Astrocyte of the hippocampus (primary cell): Measurements from ENCODE around the gene BOC.

Source experiments
- DNase-seq: peaks from one replicate; pipeline ENCODE4 v3.0.0; 2011; ENCODE audit warnings: low read depth, low spot score

Gene BOC

GRCh38 chr3:113223475-113224281 is 12.3 kb downstream of the BOC start:
- no peak for DNase-seq

GRCh38 chr3:113225286-113225685 is 13.9 kb downstream of the BOC start:
- no peak for DNase-seq

- no peak for DNase-seq
Observed at GRCh38 chr3:113226491-113226890, 15.1 kb downstream of the BOC start.

DNA sequence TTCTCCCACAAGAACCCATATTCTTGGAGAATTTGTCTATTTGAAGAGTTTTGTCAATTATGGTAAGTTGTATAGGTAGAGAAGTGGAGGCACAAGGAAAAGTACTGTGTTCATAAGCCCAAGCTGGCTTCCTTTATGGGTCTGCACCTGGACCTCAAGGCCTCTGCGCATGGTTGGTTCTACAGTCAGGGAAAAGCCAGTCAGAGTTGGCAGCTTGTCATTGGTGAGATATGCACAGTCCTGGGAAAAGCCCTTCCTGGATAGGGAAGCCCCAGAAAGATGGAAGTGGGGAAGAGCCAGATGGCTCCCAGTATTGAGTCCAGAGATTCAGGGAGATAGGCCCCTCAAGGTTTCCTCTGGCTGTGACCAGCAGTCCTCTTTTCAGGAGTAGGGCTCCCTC is 15.8 kb downstream of the BOC start:
- DNase-seq = no peak

GRCh38 chr3:113228498-113229286 is 17.3 kb downstream of the BOC start:
- no peak for DNase-seq

- DNase-seq = peak; percentile 57
Observed at GRCh38 chr3:113231391-113231790, 20.0 kb downstream of the BOC start.

- peak; percentile 90 for DNase-seq
Observed at GRCh38 chr3:113231827-113232253, 20.5 kb downstream of the BOC start.

GRCh38 chr3:113232342-113232741 is 21.0 kb downstream of the BOC start:
- DNase-seq = peak; percentile 24

DNA sequence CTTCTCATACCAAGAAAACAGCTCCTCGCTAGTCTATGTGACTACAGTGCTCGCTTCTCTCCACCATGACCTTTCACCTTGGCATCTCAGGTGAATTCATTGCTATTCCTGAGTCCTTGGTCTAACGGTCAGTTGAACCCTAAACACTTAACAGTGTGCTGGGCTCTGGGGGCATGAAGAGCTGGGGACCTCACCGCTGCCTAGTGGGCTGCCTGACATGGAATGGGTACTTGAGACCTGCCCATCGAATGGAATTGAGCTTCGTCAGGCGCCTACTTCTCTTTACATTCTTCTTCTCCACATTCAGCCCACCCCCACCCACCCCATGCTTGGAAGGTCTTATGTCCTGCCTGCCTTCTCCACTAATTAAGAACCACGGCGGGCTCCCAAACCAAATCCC is 22.1 kb downstream of the BOC start:
- DNase-seq = no peak

- no peak for DNase-seq
Observed at GRCh38 chr3:113234028-113234427, 22.7 kb downstream of the BOC start.

DNA sequence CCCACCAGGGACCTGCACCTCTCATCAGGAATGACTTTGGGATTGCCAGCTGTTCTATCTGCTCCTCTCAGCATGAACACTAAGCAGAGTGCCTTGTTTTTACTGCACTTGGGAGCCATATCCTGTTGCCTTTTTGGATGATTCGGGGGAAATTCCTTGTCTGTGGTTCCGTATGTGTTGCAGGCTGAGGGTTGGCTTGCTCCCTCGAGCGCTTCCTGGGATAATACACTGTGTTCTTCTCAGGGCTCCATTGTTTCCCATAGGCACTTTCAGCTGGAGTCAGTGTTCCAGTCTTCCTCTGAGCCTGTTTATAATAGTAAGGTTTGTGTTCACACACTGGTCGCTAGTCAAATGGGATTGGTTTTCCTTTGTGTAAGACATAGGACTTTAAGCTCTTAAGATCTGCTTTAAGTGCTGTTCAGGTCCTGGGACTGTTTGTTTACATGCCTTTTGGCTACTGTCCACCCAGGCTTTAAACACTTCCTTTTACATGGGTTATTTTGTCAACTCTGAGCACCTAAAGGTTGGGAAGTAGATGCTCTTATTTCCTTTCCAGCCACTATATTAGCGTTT is 23.4 kb downstream of the BOC start:
- no peak for DNase-seq

- DNase-seq = no peak
Observed at GRCh38 chr3:113238503-113238902, 27.1 kb downstream of the BOC start.

DNA sequence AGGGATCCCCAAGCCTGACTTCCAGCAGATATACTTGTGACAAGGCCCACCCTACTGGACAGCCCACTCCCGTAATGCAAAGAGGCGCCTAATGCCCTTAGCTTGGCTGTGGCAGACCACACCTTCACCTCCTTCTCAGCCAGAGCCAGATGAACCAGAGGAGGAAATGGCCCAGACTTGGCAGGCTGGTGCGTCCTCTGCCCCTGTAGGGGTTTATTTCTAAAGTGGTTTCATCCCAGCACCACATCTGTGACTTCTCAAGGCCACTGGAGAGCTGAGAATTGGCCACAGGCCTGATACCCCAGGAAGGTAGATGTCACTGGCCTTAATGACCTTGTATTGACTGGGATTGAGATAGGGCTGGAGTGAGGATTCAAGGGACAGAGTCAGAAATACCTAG is 29.5 kb downstream of the BOC start:
- no peak for DNase-seq

DNA sequence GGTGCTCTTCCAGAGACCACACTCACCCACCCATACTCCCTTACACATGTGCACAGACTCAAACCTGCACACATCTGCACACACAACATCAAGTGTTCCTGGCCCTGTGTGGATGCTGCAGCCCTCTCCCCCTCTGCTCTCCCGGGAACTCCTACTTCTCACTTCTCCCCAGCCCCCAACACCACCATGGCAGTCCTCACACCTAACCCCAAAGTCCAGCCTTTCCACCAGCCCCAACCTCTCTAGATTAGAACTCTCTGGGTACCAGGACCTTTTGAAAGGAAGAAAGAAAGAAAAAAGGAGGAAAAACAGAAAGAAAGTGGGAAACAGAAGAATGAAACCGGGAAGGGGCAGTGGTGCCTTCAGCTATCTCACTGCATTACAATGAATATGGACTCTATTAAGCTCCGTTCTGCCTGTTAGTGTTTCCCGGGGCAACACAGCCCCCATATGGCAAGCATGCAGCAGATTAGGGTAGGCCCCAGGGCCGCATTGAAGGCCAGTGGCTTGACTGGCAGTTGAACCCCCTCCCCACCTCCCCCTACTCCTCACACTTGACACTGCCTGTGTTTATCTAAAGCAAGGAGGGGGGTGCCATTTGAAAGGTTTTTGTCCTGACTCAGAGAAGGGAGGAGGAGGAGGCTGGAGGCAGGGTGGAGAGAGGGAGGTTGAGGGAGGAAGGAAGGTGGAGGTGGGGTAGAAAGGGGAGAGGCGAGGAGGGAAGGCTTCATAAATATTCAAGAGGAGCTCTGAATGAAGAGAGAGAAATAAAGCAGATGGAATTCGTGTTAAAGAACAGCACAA is 30.1 kb downstream of the BOC start:
- DNase-seq = peak; percentile 85

DNA sequence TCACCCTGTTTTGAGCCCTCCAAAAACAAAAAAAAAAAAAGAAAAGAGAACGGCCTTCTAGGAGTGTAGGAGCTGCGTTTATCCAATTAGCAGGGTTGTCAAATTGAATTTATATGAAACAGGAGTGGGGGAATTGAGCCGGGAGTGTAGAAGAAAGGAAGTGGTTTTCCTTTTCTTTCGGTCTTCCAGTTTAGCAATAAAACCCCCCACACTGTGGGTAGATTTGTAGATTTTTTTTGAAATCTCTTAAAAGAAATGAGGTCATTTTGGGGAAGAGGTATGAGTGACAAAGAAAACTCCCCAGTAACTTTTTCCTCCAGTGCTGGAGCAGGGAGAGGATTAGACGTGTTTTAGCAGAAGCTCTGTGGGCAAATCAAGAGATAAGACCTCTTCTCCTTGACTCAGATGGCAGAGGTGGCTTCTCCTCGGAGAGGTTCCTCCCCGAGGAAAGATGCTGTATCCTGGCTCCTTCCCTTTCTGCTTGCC is 30.8 kb downstream of the BOC start:
- DNase-seq = peak; percentile 63

DNA sequence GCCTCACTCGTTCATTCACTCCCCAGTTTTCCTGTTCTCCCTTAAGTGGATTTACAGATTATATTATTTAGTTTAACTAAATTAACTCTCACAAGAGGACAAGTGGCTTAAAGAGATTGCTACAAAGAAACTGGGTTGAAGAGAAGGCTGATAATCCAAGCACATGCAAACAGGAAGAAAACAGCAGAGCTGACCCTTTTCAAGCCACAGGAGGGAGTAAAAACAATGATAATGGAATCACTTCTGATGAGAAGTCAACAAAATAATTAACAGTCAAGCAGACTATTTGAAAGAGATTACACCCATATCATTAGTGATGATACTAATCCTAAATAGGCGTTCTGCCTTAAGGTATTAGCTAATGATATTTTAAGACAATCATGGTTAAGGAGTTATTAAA is 31.7 kb downstream of the BOC start:
- no peak for DNase-seq

DNA sequence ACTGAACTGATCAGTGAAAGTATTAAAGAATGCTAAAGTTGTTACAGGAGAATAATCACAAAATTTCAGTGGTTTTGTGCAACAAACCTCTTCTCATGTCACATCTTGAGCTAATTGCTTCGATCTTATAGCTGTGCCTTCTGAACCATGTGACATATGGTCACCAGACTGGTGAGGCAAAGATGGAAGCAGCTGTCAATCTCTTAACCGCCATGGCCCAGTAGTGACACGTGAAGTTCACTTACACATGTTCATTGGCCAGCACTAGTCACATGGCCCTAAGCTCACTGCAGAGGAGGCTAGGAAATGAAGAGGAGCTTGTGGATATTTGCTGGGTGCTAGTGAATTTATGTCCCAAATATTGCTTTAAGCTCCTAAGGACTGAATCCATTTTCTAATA is 32.5 kb downstream of the BOC start:
- DNase-seq = no peak

- DNase-seq = no peak
Observed at GRCh38 chr3:113245761-113246161, 34.4 kb downstream of the BOC start.

- DNase-seq = no peak
Observed at GRCh38 chr3:113247068-113247467, 35.7 kb downstream of the BOC start.

DNA sequence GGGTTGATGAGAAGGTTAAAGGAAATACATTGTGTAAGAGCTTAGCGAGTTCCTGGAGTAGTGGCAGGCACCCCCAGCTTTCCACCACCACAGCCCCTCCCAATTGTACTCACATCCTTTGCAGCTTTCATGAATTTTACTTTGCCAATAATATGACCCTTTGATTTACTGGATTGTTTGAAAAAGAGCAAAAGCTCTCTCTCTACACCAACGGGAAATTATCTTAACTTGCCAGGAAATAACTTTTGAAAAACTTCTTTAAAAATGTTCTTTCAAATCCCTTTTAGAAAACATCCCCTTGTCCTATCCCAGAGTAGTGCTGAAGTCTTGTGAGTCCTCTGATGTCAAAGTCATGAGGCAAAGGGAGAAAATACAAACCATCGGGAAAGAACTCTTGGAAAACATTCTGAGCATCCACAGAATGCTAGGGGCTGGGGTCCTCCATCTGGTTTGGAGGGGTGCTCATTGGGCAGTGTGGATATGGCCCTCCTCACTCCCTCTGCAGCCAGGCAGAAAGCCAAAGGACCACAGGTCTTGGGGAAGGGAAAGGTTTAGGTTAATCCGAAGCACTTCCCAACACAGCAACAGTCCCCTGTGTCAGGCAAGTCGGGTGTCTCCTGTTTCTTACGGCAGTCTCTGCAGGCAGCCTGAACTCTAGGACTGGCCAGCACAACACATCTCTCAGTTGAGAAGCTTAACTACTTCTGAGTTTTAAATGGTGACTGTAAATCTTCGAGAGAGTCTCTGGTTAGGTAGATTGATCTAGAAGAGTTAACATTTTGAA is 36.5 kb downstream of the BOC start:
- no peak for DNase-seq

DNA sequence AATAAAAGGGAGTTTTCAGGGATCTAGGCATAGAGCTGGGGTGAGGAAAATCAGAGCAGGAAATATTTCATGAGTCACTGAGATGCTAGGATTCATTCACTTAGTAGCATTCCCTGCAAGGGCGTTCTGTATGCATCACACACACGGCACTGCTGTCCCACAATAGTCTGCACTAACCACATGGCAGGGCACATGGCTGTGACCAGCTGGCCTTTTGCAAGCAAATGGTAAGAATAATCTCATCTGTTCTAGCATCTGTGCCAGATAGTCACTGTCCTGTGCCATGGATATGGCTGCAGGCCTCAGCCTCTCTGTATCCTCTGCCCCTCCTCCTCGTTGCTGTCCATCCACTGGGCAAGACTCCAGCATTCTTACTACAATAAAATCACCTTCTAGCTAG is 37.8 kb downstream of the BOC start:
- peak; percentile 76 for DNase-seq
